Measurements from ENCODE around the gene TSPAN17.

- TF ChIP-seq CTCF (IDR thresholded peaks at IDR 0.05), result no peak
- no peak for TF ChIP-seq POLR2A (IDR thresholded peaks at IDR 0.05)
These were observed 40.4 kb upstream of the TSPAN17 start for GRCh38 chr5:176606875-176607274.

All from lower leg skin (tissue), 3 donors.